PC-9 (cell line): ENCODE data around the gene RNASE11. TPM values are rescaled to one million over a fixed set of nuclear protein-coding genes. Genes with fewer than 3 reads are reported as not detected.
"Not testable (repeated sequence)": the region's sequence is repeated elsewhere in the genome, so short reads cannot be mapped to it uniquely, and the experiment has no call there.

Experiments
- BruUV-seq: library from RNA; stranded (reverse); fragments of 400-500 nt; replicated peaks from 2 replicates; lab custom pipeline; 2021; lab: Mats Ljungman, UMichigan
- CTCF ChIA-PET: fragments of 300-600 bp; sonication (Branson Sonifier 250); formaldehyde crosslinking; loops from one replicate; lab custom pipeline; 2022; ENCODE audit warnings: antibody characterized with exemption; lab: Charles Lee
- POLR2A ChIA-PET: fragments of 300-600 bp; sonication (Branson Sonifier 250); formaldehyde crosslinking; loops from one replicate; lab custom pipeline; 2022; ENCODE audit warnings: antibody characterized with exemption; ENCODE audit not compliant: unreplicated experiment; lab: Charles Lee
- DNase-seq, 2 experiments: peaks; one replicate each; pipeline versions ENCODE4 v3.0.0 to v3.0.0-alpha.2; 2015 to 2022; ENCODE audit warnings: mixed read lengths in 1 of 2
- H2AFZ ChIP-seq: fragments of 200-600 bp; sonication (generic); 2 replicates; pipeline ENCODE4 v1.8.1; 2017; ENCODE audit warnings: antibody characterized with exemption
- H3F3A ChIP-seq: fragments of 200-600 bp; sonication (generic); 2 replicates; pipeline ENCODE4 v1.8.1; 2017; ENCODE audit warnings: antibody characterized with exemption, mild to moderate bottlenecking, low read depth; ENCODE audit not compliant: insufficient read depth
- H3K27ac ChIP-seq: fragments of 200-600 bp; sonication (generic); 2 replicates; pipeline ENCODE4 v1.6.1; 2016; ENCODE audit warnings: mixed run types
- H3K27me3 ChIP-seq: fragments of 200-600 bp; sonication (generic); 2 replicates; pipeline ENCODE4 v1.6.1; 2016; ENCODE audit warnings: low read depth, mixed run types; ENCODE audit not compliant: insufficient read depth
- H3K36me3 ChIP-seq: fragments of 200-600 bp; sonication (generic); 2 replicates; pipeline ENCODE4 v1.6.1; 2016; ENCODE audit warnings: low read depth, mixed run types
- H3K4me1 ChIP-seq: fragments of 200-600 bp; sonication (generic); replicated peaks from 2 replicates; pipeline ENCODE4 v1.6.1; 2016; ENCODE audit warnings: mixed run types; ENCODE audit not compliant: insufficient read depth
- H3K4me2 ChIP-seq: fragments of 200-600 bp; sonication (generic); 2 replicates; pipeline ENCODE4 v1.6.1; 2017; ENCODE audit warnings: mixed run types
- H3K4me3 ChIP-seq: fragments of 200-600 bp; sonication (generic); 2 replicates; pipeline ENCODE4 v1.6.1; 2016; ENCODE audit warnings: mixed run types
- H3K79me2 ChIP-seq: fragments of 200-600 bp; sonication (generic); 2 replicates; pipeline ENCODE4 v1.6.1; 2017; ENCODE audit warnings: low read depth, mixed run types
- H3K9me2 ChIP-seq: fragments of 200-600 bp; sonication (generic); 2 replicates; pipeline ENCODE4 v1.8.1; 2017; ENCODE audit warnings: mild to moderate bottlenecking; ENCODE audit not compliant: insufficient read depth
- H3K9me3 ChIP-seq: fragments of 200-600 bp; sonication (generic); 2 replicates; pipeline ENCODE4 v1.8.1; 2016; ENCODE audit warnings: low read depth; ENCODE audit not compliant: insufficient read depth
- H4K20me1 ChIP-seq: fragments of 200-600 bp; sonication (generic); 2 replicates; pipeline ENCODE4 v1.8.1; 2017; ENCODE audit not compliant: insufficient read depth
- CTCF ChIP-seq: fragments of 200-600 bp; sonication (generic); conservative IDR thresholded peaks from 2 replicates; pipeline ENCODE4 v1.6.1; 2017; ENCODE audit warnings: mixed run types, antibody characterized with exemption, mild to moderate bottlenecking, moderate library complexity
- EZH2 ChIP-seq: fragments of 200-600 bp; sonication (generic); IDR thresholded peaks from 2 replicates; pipeline ENCODE4 v1.8.0; 2017; ENCODE audit warnings: antibody characterized with exemption, low read depth
- intact Hi-C: fragments of 100-400 bp; cut with micrococcal nuclease; formaldehyde crosslinking; loops from one replicate; pipeline ENCODE4 v1.10.0; 2022; ENCODE audit not compliant: unreplicated experiment
- total RNA-seq: library from RNA; stranded (reverse); gene quantifications from 2 replicates; pipeline ENCODE4 v1.2.3, GENCODE V29; 2021

RNASE11 gene
- total RNA-seq, 1 experiment from 2014 or later = not detected

- Histone ChIP-seq H3K4me1 (no peaks in the 10 kb centered on the region), H4K20me1 (no peaks in the 10 kb centered on the region), H3K9me3 (no peaks in the 10 kb centered on the region), H3K4me2 (no peak overlapping the region), H3F3A (no peaks in the 10 kb centered on the region), H3K27me3 (no peaks in the 10 kb centered on the region), H3K79me2 (no peaks in the 10 kb centered on the region), H3K27ac (no peak overlapping the region), H3K36me3 (no peaks in the 10 kb centered on the region), H3K4me3 (no peak overlapping the region), H2AFZ (no peak overlapping the region), H3K9me2 (no peaks in the 10 kb centered on the region)
- TF ChIP-seq CTCF (no peak), EZH2 (no peak)
- intact Hi-C loops = no loop called here
- ChIA-PET POLR2A (interaction anchor here (0.7 kb wide), 1 partner anchor 913 kb away, joined by 3 read pairs; no protein-coding TSS in a partner anchor), CTCF (interaction anchor here (0.6 kb wide), 1 partner anchor 162 kb away, joined by 3 read pairs; no protein-coding TSS in a partner anchor)
- no peak for DNase-seq
- no TSS peak for BruUV-seq
Observed at GRCh38 chr14:20578784-20579502, 8.9 kb downstream of the RNASE11 start.

GRCh38 chr14:20578325-20578724 is 9.5 kb downstream of the RNASE11 start:
- POLR2A ChIA-PET = no interaction called here
- BruUV-seq = no TSS peak
- no peak overlapping the region for H3K27ac ChIP-seq
- CTCF ChIA-PET = no interaction called here
- no peaks in the 10 kb centered on the region for H3K9me2 ChIP-seq
- no peaks in the 10 kb centered on the region for H3F3A ChIP-seq
- H4K20me1 ChIP-seq = no peaks in the 10 kb centered on the region
- no peaks in the 10 kb centered on the region for H3K4me1 ChIP-seq
- H3K4me2 ChIP-seq = no peak overlapping the region
- no peaks in the 10 kb centered on the region for H3K36me3 ChIP-seq
- no peak for DNase-seq
- no peaks in the 10 kb centered on the region for H3K27me3 ChIP-seq
- no peak overlapping the region for H2AFZ ChIP-seq
- H3K9me3 ChIP-seq = no peaks in the 10 kb centered on the region
- intact Hi-C loops = no loop called here
- TF ChIP-seq EZH2 (no peak), CTCF (no peak)
- no peaks in the 10 kb centered on the region for H3K79me2 ChIP-seq
- H3K4me3 ChIP-seq = no peak overlapping the region

GRCh38 chr14:20572382-20572990 is 15.3 kb downstream of the RNASE11 start:
- H3K9me3 ChIP-seq, H3K4me1 ChIP-seq, H3K9me2 ChIP-seq, H3K27me3 ChIP-seq, H3K79me2 ChIP-seq, H3K36me3 ChIP-seq, H3K27ac ChIP-seq, intact Hi-C loops, POLR2A ChIA-PET, H3F3A ChIP-seq, H2AFZ ChIP-seq, H4K20me1 ChIP-seq, CTCF ChIA-PET, DNase-seq, H3K4me2 ChIP-seq, BruUV-seq, H3K4me3 ChIP-seq: not testable (repeated sequence)

GRCh38 chr14:20570720-20571119 is 17.1 kb downstream of the RNASE11 start:
- H2AFZ ChIP-seq, H3K4me1 ChIP-seq, H3K4me2 ChIP-seq, H3K27me3 ChIP-seq, H3K27ac ChIP-seq, DNase-seq, H3K9me3 ChIP-seq, H3K9me2 ChIP-seq, intact Hi-C loops, H4K20me1 ChIP-seq, H3K36me3 ChIP-seq, POLR2A ChIA-PET, H3K79me2 ChIP-seq, CTCF ChIA-PET, H3K4me3 ChIP-seq, H3F3A ChIP-seq, BruUV-seq: not testable (repeated sequence)

- H2AFZ ChIP-seq, H3K27me3 ChIP-seq, H3K4me2 ChIP-seq, H3K27ac ChIP-seq, H3K9me3 ChIP-seq, BruUV-seq, H3K4me1 ChIP-seq, H3K36me3 ChIP-seq, H3K4me3 ChIP-seq, POLR2A ChIA-PET, H3K9me2 ChIP-seq, H3F3A ChIP-seq, intact Hi-C loops, CTCF ChIA-PET, H3K79me2 ChIP-seq, H4K20me1 ChIP-seq, DNase-seq: not testable (repeated sequence)
Observed at GRCh38 chr14:20569865-20570264, 17.9 kb downstream of the RNASE11 start.
